Jurkat, Clone E6-1 (cell line): ENCODE results near the gene CCDC112. TPM values are rescaled to one million over a fixed set of nuclear protein-coding genes. Genes with fewer than 3 reads are reported as not detected.
"Not testable (repeated sequence)": the region's sequence is repeated elsewhere in the genome, so short reads cannot be mapped to it uniquely, and the experiment has no call there.

Source experiments
- DNase-seq: peaks from one replicate; pipeline ENCODE4 v3.0.0-alpha.2; 2011; ENCODE audit warnings: low read depth, low spot score
- H3K4me3 ChIP-seq: 2 replicates; pipeline ENCODE4 v1.5.1; 2011; ENCODE audit warnings: mild to moderate bottlenecking, low read length, control low read depth, moderate library complexity
- polyA plus RNA-seq: library from polyadenylated mRNA; unstranded; fragments of >200 nt; gene quantifications from one replicate; pipeline ENCODE4 v1.2.1, GENCODE V29; 2012; ENCODE audit warnings: missing spikeins; ENCODE audit not compliant: insufficient read length, insufficient read depth

CCDC112 gene, protein sequence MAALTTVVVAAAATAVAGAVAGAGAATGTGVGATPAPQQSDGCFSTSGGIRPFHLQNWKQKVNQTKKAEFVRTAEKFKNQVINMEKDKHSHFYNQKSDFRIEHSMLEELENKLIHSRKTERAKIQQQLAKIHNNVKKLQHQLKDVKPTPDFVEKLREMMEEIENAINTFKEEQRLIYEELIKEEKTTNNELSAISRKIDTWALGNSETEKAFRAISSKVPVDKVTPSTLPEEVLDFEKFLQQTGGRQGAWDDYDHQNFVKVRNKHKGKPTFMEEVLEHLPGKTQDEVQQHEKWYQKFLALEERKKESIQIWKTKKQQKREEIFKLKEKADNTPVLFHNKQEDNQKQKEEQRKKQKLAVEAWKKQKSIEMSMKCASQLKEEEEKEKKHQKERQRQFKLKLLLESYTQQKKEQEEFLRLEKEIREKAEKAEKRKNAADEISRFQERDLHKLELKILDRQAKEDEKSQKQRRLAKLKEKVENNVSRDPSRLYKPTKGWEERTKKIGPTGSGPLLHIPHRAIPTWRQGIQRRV
- 17.4 TPM for polyA plus RNA-seq

DNA sequence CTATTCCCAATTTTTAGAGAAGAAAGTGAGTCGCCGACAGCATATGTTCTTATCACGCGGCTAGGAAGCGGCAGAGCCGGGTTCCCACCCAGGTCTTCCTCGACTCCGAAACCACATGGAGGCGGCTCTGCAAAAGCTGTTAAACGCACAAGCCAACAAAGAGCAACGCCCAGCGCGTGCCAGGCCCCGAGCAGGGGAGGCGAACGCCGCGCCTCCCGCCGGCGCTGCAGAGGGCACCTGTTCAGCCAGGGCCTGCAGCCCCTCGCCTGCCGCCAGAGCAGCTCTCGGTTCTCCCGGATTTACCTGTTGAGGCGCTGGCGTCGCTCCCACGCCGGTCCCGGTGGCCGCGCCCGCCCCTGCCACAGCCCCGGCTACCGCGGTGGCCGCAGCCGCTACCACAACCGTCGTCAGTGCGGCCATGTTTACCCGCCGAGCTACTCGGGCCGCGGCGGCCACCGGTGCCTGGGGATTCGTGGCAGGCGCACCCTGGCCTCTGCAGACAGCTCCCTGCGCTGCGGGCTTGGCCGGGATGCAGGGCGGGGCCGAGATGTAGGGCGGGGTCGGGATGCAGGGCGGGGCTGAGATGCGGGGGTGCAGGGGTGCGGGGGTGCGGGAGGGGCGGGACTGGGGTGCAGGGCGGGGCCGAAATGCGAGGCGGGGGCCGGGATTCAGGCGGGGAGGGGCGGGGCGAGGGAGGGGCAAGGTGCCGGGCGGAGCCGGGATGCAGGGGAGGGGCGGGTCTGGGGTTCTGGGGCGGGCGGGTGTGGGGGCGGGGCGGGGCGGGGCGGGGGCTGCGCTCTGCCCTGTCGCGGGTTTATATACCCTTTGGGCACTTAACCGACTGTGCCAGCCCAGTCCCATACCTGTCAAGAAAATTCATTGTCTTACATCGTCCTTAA is at the start of gene CCDC112:
Gene CCDC112 (minus strand): TSS at position 531 of the 899 bp plus-strand sequence. CDS start 111 bp downstream, at position 420.
- peak within 1 kb of the TSS; percentile 69 for H3K4me3 ChIP-seq
- DNase-seq = peak; percentile 57

DNA sequence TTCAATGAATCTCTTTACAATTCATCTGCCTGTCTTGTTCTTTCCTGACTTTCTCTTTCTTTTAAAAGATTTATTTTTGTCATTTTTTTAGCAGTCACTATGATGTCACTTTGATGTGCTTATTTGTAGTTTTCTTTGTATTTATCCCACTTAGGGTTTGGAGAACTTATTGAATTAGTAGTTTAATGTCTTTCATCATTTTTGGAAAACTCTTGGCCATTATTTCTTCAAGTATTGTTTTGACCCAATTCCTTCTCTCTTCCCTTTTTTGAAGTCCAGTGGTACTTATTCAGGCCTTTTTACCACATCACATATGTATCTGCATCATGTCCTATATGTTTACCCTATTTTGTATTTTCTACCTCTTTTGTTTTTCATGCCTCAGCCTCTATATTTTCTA is 48.9 kb upstream of the CCDC112 start:
- no peak for DNase-seq
- no peak overlapping the region for H3K4me3 ChIP-seq

DNA sequence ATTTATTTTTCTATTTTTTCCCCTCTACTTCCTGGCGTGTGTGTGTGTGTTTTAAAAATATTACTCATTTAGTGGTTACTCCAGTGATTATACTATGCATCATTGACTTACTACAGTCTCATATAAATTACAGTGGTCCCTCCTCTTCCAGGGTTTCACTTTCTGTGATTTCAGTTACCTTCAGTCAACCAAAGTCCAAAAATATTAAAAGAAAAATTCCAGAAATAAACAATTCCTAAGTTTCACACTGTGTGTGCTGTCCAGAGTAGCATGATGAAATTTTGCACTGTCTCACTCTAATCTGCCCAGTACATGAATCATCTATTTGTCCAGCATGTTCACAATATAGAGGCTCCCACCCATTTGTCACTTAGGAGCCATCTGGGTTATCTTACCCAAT is 47.4 kb upstream of the CCDC112 start:
- H3K4me3 ChIP-seq = no peak overlapping the region
- no peak for DNase-seq

DNA sequence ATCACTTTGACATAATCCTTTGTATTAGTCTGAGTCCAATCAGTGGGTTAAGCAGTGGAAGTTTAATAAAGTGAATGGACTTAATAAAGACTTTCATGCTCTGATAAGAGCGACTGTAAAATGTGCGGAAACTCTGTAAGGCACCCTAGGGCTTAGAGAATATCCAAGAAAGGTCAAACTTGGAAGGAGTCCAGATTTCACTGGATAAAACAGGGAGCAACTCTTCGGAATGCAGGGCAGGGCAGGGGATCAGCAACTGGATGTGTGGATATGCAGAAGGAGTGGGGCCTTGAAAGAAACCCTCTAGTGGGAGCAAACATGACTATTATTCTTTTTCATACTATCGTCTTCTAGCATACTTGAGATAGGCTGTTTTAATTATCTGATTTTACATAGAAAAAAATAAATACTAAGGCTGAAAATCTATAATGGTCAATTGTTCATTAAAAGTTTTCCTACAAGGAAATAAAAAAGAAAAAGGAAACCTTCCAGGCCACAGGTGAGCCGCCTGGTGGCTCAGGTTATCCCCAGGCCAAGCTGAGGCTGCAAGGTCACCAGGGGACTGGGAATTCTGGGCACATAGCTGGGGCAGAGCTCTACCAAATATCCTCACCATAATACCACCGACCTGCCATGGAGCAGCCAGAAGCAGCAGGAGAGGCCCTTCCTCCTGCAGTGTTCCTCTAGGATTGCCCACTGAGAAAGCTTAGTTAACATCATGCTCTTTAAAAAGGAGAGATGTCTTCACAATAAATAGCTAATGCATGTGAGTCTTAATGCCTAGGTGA is 46.3 kb upstream of the CCDC112 start:
- no peak overlapping the region for H3K4me3 ChIP-seq
- DNase-seq = no peak

DNA sequence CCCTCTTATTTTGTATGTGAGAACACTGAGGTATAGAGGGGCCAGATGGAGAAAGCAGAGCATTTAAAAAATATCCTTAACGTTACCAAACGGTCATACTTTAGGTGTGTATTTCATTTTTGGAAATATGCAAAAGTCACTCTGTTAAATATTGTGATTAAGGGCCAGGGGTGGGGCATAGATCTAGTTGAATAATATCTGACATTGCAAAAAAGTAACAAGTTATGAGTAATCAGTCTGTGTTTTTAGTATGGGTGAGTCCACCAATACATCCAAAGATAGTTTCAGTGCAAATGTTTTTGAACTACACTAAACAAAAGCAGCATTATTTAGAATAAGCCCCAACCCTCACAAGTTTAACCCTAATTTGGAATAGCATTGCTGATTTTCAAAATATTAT is 45.3 kb upstream of the CCDC112 start:
- no peak overlapping the region for H3K4me3 ChIP-seq
- DNase-seq = no peak

DNA sequence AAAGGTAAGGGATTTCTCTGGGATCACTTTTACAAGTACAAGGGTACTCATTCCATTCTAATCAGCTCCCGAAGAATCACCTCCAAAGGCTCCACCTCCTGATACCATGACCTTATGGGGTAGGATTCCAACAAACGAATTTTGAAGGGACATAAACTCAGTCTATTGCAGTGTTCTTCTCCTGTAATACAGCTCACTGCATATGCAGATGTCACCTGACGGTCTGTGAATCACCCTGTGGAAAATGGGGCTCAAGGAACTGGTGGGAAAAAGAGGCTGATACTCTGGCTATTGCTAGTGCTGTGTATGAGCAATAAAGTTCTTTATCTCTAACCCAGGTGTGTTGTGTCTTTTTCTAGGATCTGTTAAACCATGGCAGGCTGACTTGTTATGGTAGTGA is 42.4 kb upstream of the CCDC112 start:
- no peak for DNase-seq
- no peak overlapping the region for H3K4me3 ChIP-seq

DNA sequence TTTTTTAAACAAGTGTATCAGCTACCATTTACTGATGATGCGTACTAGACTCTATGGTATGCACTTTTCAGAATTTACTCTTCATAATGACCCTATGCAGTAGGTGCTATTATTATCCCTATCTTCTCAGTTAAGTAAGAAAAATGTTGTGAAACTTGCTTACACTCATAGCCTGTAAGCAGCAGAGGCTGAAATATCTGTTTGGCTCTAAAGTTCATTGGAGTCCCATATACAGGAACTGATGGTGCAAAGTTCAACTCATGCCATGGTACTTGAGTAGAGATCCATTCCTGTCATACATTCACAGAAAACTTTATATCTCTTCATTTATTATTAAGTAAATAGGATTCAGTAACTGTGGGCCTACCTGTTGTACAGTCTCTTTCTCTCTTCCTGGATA is 41.4 kb upstream of the CCDC112 start:
- no peak overlapping the region for H3K4me3 ChIP-seq
- no peak for DNase-seq

DNA sequence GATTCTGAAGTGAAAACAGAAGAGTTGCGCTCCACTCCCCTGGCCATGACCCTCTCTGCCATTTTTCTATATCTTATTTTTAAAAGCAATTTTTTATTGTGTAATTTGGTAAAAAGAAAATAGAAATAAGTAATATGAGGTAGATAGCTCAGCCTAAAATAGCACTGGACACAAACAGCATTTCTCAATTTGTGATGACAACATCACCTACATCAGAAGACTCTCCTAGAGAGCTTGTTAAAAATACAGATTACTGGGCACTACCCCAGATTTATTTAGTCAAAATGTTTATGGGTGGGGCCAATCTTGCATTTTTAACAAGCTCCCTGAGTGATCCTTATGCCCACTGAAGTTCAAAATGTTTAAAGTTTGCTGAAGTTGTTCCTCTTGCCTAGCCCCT is 40.5 kb upstream of the CCDC112 start:
- no peak overlapping the region for H3K4me3 ChIP-seq
- no peak for DNase-seq

DNA sequence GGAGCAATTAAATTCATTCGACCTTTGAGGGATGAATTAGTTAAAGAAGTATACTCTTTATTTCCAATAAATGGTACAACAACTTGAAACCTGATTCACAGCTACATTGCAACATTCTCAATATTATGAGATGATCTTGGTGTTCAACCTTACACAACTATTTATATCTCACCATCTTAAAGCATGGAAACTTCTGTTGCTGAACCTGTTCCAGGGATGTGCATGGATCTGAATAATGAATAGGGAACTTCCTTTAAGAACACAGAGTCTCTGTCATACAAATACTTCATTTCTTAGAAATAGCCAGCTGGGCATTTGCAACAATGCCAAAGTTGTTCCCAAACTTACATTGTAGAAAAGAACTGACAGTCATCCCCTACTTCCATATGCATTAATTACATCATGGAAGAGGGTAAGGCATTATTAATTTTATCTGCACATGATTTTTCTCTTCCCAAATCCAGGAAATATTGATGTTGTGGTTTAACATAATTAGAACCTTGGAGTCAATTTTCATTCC is 39.8 kb upstream of the CCDC112 start:
- DNase-seq = no peak
- no peak overlapping the region for H3K4me3 ChIP-seq

DNA sequence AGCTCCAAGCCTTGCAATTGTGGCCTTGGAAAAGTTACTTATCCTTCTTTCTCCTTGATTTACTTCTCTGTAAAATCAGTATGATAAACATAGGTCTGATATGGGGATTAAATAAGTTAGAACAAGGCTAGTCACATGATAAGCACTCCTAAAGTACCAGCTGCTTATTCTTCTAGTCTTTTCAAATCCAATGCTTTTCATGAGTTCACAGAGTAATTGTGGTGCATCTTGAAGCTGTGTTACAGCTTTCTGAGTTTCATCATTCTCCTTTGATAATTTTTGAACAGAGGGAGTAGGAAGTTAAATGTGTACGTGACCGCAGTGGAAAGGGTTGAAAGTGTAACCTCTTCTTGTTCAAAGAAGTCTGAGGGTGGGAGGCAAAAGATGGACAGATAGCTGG is 38.8 kb upstream of the CCDC112 start:
- no peak for DNase-seq
- no peak overlapping the region for H3K4me3 ChIP-seq

DNA sequence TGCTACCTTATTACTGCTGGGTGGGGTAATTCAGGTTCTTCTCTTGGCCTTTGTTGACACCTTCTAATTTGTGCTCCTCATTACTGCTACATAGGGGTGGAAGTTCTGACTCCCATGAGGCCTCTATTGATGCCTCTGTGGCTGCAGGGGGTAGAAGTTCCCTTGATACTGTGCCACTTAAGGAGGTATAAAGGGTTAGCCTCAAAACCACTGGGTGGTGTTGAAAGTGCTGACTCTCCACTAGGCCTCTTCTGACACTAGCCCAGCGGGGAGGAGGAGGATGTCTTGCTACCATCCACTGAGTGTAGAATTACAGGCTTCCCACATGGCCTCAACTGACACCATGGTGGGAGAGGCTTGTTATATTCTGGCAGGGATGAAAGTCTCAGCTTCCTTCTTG is 36.7 kb upstream of the CCDC112 start:
- no peak overlapping the region for H3K4me3 ChIP-seq
- peak; percentile 70 for DNase-seq

DNA sequence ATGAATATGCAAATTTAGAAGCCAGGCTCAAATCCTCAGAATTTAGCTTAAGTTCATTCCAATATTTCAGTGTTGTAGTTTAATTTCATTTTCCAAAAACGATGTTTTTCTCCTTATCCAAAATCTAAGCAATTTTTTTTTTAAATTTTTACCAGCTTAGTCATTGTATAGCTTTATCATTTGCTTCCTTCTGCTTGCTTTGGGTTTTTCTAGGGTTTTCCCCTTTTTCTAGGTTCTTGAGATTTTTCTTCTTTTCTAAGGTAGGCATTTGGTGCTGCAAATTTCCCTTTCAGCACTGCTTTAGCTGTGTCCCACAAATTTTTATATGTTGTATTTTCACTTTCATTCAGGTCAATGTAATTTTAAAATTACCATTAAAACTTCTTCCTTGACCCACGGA is 34.4 kb upstream of the CCDC112 start:
- no peak for DNase-seq
- H3K4me3 ChIP-seq = no peak overlapping the region

DNA sequence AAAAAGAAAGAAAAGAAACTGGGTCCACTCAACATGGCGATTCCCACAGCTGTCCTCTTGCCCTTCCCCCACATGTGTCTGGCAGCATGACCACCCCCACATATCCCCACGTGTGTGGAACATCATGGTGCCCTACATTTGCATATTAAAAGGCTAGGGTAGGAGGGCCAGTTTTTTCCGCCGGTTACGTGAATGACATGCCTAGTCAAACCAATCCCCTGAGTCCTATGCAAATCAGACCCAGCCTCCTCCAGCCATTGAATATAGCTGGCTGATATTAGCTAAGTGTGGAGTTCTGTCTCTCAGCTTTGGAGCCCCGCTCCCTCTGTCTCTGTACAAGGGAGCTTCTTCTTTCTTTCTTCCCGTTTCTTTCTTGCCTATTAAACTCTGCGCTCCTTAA is 33.0 kb upstream of the CCDC112 start:
- no peak for DNase-seq
- H3K4me3 ChIP-seq = no peak overlapping the region

DNA sequence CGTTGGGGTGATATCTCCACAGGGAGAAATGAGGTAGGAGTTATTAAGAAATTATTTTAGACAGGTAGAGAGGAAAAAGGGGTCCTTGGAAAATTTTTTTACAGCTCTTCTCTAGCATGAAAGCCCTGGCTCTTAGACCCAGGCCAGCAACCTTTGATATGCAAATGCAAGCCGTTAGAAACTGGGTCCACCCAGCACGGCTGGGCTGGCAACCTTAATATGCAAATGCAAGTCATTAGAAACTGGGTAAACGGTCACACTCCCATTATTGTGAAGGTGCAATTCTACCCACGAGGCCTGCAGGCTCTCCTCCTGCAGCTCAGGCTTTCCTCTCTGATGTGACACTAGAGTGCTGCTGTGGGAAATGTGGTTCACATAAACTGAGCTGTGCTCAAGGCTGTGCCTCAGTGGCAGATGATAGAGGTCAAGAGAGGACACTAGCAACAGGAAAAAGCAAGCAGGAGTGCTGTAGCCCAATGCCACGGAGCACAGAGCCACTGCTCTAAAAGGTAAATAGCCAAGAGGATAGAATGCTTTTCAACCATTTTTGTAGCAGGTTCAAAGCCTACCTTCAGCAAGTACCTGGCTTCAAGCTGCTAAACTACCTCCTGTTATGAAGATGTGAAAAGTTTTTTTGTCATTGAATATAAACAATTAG is 32.3 kb upstream of the CCDC112 start:
- not testable (repeated sequence) for H3K4me3 ChIP-seq, DNase-seq

DNA sequence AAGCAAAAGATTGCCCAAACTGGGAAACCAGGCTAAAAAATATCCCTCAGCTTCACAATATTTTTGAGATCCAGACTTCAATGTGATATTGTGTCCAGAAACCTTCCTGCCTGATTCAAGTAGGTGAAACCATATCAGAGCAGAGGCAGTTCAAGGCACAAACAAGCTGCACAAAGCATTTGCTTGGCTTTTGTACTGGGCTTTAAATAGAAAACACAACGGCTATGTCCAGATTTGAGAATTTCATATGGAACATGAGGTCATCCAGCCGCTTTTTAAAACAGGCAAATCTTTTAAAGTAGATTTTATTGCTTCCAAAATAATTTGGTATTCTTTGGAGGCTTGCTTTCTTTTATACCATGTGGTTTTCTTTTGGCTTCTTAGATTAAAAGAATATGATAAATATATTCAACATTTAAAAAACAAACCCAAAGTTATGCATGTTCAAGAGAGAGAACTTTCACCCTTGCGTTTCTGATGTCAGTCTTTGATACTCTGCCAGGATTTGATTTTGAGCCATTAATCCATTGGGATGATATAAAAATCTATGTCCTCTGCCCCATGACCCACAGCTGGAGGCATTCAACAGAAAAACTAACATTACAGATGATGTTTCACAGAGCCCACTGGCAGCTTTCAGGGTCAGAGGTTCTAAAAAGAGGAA is 29.0 kb upstream of the CCDC112 start:
- no peak for DNase-seq
- H3K4me3 ChIP-seq = no peak overlapping the region

DNA sequence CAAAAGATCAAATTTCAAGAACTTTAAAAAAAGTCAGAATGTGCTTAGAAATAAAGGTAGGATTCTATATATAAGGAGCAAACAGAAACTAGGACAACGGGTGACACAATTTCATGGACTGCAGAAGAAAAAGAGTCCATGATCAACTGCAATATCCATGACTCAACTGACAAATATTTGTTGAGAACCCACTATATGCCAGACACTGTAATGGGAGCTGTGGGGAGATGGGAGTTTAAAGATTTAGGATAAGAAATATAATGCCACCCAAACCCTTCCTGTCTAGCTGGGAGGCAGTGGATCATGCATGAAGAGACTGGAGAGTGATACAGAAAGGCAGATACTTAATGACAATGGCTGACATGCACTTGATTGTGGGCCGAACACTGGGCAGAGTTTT is 27.6 kb upstream of the CCDC112 start:
- H3K4me3 ChIP-seq = no peak overlapping the region
- no peak for DNase-seq

DNA sequence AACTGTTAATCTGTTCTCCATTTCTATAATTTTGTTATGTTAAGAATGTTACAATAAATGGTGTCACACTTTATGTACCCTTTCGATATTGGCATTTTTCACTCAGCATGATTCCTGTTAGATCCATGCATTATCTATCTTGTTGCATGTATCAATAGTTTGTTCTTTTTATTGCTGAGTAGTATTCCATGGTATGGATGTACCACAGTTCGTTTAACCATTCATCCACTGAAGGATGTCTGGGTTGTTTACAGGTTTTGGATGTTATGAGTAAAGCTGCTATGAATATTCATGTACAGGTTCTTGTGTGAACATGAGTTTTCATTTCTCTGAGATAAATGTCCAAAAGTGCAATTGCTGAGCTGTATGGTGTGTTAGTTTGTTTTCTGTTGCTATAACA is 26.3 kb upstream of the CCDC112 start:
- no peak overlapping the region for H3K4me3 ChIP-seq
- DNase-seq = no peak

DNA sequence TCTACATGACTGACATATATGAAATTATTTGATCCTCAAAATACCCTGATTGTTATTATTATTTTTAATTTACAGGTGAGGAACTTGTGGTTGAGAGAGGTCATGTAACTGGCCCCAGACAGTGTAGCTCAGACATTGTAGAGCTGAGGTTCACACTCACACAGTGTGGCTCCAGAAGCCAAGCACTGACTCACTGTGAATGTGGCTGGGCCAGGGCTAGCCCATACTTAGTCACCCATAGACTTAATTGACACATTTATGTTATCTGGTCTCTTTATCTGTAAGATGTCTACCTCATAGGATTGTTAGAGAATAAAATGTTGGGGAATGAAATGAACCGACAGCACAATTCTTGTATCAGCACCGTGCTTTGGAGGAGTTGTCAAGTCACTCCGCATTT is 24.9 kb upstream of the CCDC112 start:
- no peak overlapping the region for H3K4me3 ChIP-seq
- DNase-seq = no peak
